Stimulated activated CD8-positive, alpha-beta memory T cell treated with anti-CD3 and anti-CD28 coated beads, Interleukin-2, amount 100 ng/mL, for 48 hours (primary cell): Measurements from ENCODE around the gene MCTP1.
"Not testable (repeated sequence)": the region's sequence is repeated elsewhere in the genome, so short reads cannot be mapped to it uniquely, and the experiment has no call there.

Experiments used
- DNase-seq, 2 donors: peaks; one replicate each; pipeline ENCODE4 v3.0.0-alpha.2; 2020; ENCODE audit warnings: low read depth in 2 of 2

MCTP1 gene

GRCh38 chr5:94884311-94884710 lies 400.6 kb downstream of the MCTP1 start:
- DNase-seq, result no peak

DNA sequence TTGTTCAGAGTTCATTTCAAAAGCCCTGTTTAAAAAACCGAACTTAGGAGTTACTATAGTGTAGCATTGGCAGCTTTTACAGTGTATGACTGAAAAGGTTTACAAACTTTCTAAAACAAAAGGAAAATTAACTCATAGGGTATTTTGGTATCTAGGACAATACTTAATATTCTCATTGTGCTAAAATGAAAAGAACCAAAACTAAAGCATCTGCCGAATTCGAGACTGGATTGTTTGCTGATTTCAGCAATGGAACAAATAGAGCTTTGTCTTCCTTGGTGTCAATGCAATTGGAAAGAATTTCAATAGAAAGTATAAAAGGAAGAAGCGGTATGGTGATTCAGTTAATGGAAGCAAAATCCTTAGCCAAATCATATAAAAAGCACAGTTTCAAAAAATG lies 412.4 kb downstream of the MCTP1 start:
- DNase-seq, result no peak

DNA sequence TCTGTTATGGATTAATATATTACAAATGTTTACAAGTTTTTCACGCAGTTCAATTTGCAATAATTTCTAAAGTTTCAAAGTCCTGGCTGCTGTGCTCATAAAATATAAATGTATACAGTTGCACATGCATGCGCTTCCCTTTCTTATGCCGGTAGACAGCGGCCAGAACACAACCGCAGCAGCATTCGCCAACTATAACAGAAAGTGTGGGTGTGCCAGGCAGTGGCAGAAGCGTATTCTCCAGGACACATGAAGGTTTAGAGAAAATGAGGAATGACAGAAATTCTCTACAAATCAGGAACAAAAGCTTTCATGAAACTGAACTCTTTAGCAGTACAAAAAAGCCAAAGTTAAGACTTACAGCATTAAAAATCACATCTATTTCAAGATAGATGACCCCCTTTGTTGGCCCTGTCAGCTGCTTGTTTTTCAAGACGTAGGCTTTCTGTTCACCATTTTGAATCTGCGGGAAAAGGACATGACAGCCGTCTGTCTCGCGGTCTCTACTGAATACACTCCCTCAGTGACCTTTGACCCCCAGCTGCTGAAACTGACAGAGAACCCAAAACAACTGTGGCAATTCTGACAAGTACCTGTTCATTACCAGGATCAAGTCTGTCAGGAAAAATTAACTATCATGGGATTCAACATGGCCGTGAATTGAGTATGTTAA lies 414.2 kb downstream of the MCTP1 start:
- no peak for DNase-seq

- DNase-seq, result no peak
These were observed 415.0 kb downstream of the MCTP1 start for GRCh38 chr5:94869921-94870320.

GRCh38 chr5:94863951-94864350 lies 420.9 kb downstream of the MCTP1 start:
- no peak for DNase-seq

DNA sequence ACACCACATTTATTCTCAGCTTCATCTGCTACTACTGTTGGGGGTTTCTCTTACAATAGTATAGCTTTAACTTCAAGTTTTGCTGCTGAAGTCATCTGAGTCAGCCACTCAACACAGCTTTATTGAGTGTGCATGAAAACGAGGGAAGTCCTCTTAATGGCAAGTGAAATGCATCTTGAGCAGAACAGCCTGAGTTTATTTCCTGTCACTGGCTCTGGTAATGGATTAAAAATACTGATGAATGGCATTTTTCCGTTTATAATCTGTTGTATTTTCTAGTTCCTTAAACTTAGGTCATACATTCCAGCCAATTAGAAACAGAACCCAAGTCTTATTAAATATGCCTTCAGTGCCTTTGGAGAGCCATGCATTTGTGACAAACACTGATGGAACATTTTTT lies 427.8 kb downstream of the MCTP1 start:
- DNase-seq, result no peak

DNA sequence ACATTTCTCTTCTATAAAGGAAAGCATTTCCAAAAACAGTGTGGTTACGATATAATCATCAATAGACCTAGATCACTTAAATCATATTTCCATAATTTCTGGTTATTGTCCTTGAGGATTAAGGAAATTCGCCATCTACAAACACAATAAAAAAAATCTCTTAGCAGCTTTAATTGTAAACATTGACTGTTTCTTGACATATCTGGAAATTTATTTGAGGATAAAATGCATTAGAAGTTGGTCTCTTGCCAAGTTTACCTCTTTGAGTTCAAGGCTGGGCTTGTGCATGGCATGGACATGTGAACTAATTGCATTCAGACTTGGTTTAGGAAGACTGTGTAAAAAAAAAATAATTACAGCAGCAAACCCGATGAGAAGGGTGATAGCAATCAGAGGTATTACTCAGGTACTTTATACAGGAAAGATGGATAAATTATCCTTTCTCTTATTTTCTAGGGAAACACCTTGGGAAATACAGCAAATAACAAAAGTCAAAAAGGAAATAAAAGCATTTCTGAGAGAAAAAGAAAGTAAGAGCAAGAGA lies 428.6 kb downstream of the MCTP1 start:
- no peak for DNase-seq

GRCh38 chr5:94855543-94855942 lies 429.4 kb downstream of the MCTP1 start:
- no peak for DNase-seq

DNA sequence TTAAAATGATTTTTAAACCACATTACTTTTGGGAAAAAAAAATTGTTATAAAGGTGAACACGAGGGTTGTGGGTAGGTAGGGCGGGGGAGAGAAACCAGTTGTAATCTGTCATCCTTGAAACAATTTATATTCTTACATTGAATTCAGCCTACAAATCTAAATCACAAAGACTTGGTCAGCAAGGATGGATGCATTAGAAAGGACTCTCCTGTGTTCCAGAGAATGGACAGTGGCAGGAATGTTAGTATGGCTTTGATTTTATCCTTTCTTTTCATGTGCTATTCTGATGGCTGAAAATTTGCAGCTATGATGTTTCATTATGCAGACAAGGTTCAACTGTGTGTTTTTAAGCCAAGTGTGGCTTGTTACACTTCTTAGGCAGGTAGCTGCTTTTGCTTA lies 431.8 kb downstream of the MCTP1 start:
- no peak for DNase-seq

DNA sequence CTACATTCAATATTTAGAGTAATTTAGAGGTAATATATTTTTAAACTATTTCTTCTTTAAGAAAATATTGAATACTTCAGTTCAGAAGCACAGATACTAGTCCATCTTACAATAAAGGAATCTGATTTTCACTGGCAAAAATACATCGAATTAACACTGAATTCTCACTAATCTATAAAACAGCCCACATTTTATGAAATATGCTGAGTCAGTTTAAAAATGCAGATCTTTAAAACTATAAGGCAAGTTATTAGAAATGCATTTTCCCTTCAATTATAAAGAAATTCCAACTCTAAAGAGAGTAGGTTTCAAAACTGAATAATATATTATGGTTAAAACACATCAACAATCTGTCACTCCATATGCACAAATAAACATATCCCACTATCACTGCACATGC lies 433.9 kb downstream of the MCTP1 start:
- no peak for DNase-seq

DNA sequence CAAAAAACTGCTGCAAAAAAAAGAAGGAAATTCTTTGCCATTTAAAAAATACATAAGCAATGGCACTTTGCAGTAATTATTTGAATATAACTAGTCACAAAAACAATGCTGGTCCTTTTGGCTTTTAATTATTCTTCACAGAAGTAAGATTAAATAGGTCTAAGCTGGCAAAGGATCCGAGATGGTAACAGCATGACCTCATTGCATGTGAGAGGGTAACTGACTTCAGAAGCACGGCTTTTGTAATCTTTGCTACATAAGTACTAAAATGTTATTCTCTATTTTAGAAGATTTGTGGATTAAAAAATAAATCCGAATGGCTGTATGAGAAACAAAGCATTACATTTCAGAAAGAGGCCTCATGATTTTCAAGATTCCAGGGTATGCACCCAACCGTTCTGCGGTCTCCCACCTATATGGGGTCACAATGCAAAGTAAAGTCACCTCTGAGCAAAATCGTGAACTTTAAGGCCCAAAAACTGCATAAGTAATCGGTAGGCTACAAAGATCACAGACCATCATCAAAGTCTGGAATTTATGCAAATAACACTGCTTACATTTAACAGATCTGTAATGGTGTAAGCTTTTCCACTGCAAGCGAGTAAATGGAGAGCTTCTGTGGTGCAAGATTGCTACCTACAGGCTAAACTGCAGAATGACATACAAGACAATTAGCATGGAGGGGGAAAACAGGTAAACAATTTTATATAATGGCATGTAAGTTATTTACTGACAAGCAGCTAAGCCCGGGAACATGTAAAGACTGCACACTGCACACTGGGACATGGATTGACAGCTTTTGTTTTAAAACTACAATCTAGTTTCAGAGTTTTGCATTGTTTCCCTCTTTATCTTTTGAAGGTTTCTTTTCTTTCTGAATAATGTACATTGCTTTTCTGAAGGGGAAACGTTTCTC lies 434.8 kb downstream of the MCTP1 start:
- no peak for DNase-seq

DNA sequence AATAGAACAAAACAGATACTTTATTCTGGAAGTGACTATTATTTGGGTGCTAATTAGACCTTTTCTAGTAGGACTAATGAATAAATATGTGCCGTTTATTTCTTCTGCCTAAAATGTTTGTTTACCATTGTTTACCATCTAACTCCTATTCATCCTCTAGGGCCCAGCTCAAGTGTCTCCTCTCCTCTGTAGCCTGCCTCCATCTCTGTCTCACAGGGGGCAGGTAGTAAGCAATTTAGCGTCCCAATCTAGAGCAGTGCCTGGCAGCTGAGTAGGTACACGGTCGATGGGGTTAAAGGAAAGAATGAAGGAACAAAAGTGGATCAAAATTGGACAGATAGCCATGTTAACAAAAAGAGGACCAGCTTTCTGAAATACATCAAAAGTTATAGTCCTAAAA lies 435.6 kb downstream of the MCTP1 start:
- no peak for DNase-seq

GRCh38 chr5:94847726-94848125 lies 437.2 kb downstream of the MCTP1 start:
- no peak for DNase-seq

GRCh38 chr5:94847019-94847418 lies 437.9 kb downstream of the MCTP1 start:
- DNase-seq, result no peak

DNA sequence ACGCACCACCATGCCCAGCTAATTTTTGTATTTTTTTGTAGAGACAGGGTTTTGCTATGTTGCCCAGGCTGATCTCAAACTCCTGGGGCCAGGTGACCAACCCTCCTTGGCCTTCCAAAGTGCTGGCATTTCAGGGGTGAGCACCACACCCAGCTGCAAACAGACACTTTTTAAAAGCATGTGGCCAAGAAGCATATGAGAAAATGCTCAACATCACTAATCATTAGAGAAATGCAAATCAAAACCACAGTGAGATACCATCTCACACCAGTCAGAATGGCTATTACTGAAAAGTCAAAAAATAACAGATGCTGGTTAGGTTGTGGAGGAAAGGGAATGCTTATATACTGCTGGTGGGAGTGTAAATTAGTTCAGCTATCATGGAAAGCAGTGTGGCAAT lies 439.2 kb downstream of the MCTP1 start:
- DNase-seq, result not testable (repeated sequence)

GRCh38 chr5:94841598-94842322 lies 443.1 kb downstream of the MCTP1 start:
- DNase-seq, result no peak

GRCh38 chr5:94833851-94834250 lies 451.0 kb downstream of the MCTP1 start:
- no peak for DNase-seq

- DNase-seq, result no peak
These were observed 452.2 kb downstream of the MCTP1 start for GRCh38 chr5:94832685-94833084.

- DNase-seq, result no peak
These were observed 454.4 kb downstream of the MCTP1 start for GRCh38 chr5:94830520-94830919.

- not testable (repeated sequence) for DNase-seq
These were observed 456.7 kb downstream of the MCTP1 start for GRCh38 chr5:94828222-94828621.

DNA sequence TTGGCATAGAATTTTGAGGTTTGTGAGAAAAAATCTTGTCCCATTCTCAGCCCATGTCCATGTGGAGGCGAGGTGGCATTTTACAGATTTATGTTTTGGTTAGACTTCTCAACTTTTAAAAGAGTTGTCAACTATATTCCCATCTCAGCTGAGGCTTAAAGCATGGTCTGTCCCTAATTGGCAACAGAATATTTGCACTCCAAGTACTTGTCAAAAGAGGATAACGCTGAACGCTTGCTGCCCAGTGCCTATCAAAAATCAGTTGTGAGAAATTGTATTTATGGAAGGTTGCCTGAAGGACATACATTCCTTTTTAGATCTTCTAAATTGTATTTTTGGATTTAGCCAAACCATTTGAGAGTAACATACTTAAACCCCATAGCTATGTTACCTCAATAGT lies 464.4 kb downstream of the MCTP1 start:
- no peak for DNase-seq

DNA sequence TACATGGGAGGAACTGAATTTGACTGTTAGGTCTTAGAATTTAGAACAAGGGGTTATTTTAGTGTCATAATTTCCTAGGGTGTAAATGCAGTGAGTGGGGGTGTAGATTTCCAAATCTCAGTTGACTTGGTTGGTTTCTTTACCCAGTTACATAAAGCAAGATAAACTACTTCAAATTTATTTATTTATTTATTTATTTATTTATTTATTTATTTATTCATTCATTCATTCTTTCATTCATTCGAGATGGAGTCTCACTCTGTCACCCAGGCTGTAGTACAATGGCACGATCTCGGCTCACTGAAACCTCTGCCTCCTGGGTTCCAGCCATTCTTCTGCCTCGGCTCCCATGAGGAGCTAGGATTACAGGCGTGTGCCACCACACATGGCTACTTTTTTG lies 466.0 kb downstream of the MCTP1 start:
- DNase-seq, result no peak
